GM12878 (cell line): ENCODE results near the gene NPAS2. TPM values are rescaled to one million over a fixed set of nuclear protein-coding genes. Genes with fewer than 3 reads are reported as not detected.

ENCODE experiments used
- ATAC-seq: fragments of 200-7000 bp; cut with Tn5 transposase; 3 replicates; pipeline ENCODE4 v1.9.1; 2020; ENCODE audit warnings: mild to moderate bottlenecking, moderate library complexity
- BruUV-seq: library from RNA; stranded (reverse); fragments of 400-500 nt; replicated peaks from 2 replicates; lab custom pipeline; 2021; lab: Mats Ljungman, UMichigan
- CTCF ChIA-PET: fragments of 300-600 bp; sonication (Branson Sonifier 250); formaldehyde crosslinking; extraction: SDS; loops from one replicate; lab custom pipeline; 2021; ENCODE audit warnings: inconsistent platforms; lab: Yijun Ruan, JAX
- POLR2A ChIA-PET: fragments of 350-600 bp; formaldehyde crosslinking; extraction: SDS; loops from one replicate; lab custom pipeline; 2021; ENCODE audit warnings: inconsistent platforms; lab: Charles Lee
- RAD21 ChIA-PET: fragments of 300-600 bp; sonication (Branson Sonifier 250); formaldehyde crosslinking; loops from one replicate; lab custom pipeline; 2023; ENCODE audit warnings: antibody characterized with exemption; ENCODE audit not compliant: unreplicated experiment; lab: Charles Lee
- SMC1A ChIA-PET: fragments of 300-600 bp; sonication (Branson Sonifier 250); formaldehyde crosslinking; loops from one replicate; lab custom pipeline; 2023; ENCODE audit not compliant: unreplicated experiment, uncharacterized antibody; lab: Charles Lee
- DNase-seq: peaks from one replicate; pipeline ENCODE4 v3.0.0-alpha.2; 2011; ENCODE audit warnings: low read depth, low spot score
- FAIRE-seq: peaks from 3 replicates; lab custom pipeline; 2011; peaks lifted over from hg19 to GRCh38; lab: Jason Lieb, UNC
- H2AFZ ChIP-seq: 2 replicates; pipeline ENCODE4 v1.6.0; 2011; ENCODE audit warnings: low read depth, low read length, control low read depth; ENCODE audit not compliant: control insufficient read depth
- H3K27ac ChIP-seq: 2 replicates; pipeline ENCODE4 v1.5.1; 2011; ENCODE audit warnings: control low read depth; ENCODE audit not compliant: control insufficient read depth, insufficient read depth
- H3K27me3 ChIP-seq, 2 experiments: replicated peaks in 1 of 2; 2 replicates each; pipeline versions ENCODE4 v1.6.0 to v1.6.1; 2011; ENCODE audit warnings: low read length in 1 of 2; ENCODE audit not compliant: control insufficient read depth in 2 of 2, insufficient read depth in 2 of 2
- H3K36me3 ChIP-seq, 2 experiments: 2 replicates each; pipeline ENCODE4 v1.5.1; 2011; ENCODE audit warnings: low read length in 1 of 2; ENCODE audit not compliant: control insufficient read depth in 2 of 2, insufficient read depth in 2 of 2
- H3K4me1 ChIP-seq: 2 replicates; pipeline ENCODE4 v1.6.1; 2011; ENCODE audit warnings: mild to moderate bottlenecking, low read length, moderate library complexity, mixed read lengths; ENCODE audit not compliant: control insufficient read depth, insufficient read depth
- H3K4me2 ChIP-seq: 2 replicates; pipeline ENCODE4 v1.6.0; 2011; ENCODE audit warnings: control low read depth; ENCODE audit not compliant: control insufficient read depth, insufficient read depth
- H3K4me3 ChIP-seq: fragments of 200-600 bp; sonication (generic); 2 replicates; pipeline ENCODE4 v1.5.1; 2016
- H3K79me2 ChIP-seq: 2 replicates; pipeline ENCODE4 v1.6.0; 2011; ENCODE audit warnings: low read length; ENCODE audit not compliant: control insufficient read depth, insufficient read depth
- H3K9ac ChIP-seq: 2 replicates; pipeline ENCODE4 v1.8.0; 2011; ENCODE audit warnings: low read length, control low read depth, mixed read lengths; ENCODE audit not compliant: control insufficient read depth, insufficient read depth
- H3K9me3 ChIP-seq: replicated peaks from 3 replicates; pipeline ENCODE4 v1.5.1; 2011; ENCODE audit warnings: mild to moderate bottlenecking, low read length; ENCODE audit not compliant: control insufficient read depth, insufficient read depth
- H4K20me1 ChIP-seq: 2 replicates; pipeline ENCODE4 v1.6.0; 2011; ENCODE audit not compliant: control insufficient read depth, insufficient read depth
- CHD4 ChIP-seq: fragments of 200-600 bp; sonication (generic); IDR thresholded peaks from 2 replicates; pipeline ENCODE4 v1.6.1; 2016; ENCODE audit warnings: mild to moderate bottlenecking
- EZH2 ChIP-seq: IDR thresholded peaks from 2 replicates; pipeline ENCODE4 v1.6.1; 2012; ENCODE audit warnings: low read depth, mild to moderate bottlenecking, control low read depth, inconsistent platforms, low read length, borderline replicate concordance; ENCODE audit not compliant: control insufficient read depth
- FOXM1 ChIP-seq: IDR thresholded peaks from 2 replicates; pipeline ENCODE4 v1.6.1; 2012; ENCODE audit warnings: low read depth, mild to moderate bottlenecking, inconsistent platforms, low read length, moderate library complexity
- HDGF ChIP-seq: fragments of 450-650 bp; IDR thresholded peaks from 2 replicates; pipeline ENCODE4 v1.6.1; 2016; ENCODE audit warnings: antibody characterized with exemption
- NFYB ChIP-seq: IDR thresholded peaks from 2 replicates; pipeline ENCODE4 v1.6.1; 2011; ENCODE audit warnings: low read depth, mild to moderate bottlenecking, low read length, improper control_type of control experiment, moderate library complexity; ENCODE audit not compliant: insufficient read depth
- POU2F2 ChIP-seq: IDR thresholded peaks from 3 replicates; pipeline ENCODE4 v1.6.1; 2011; ENCODE audit warnings: low read depth, mild to moderate bottlenecking, low read length, borderline replicate concordance
- STAT1 ChIP-seq: fragments of 450-650 bp; conservative IDR thresholded peaks from 2 replicates; pipeline ENCODE4 v1.6.1; 2014; ENCODE audit warnings: antibody characterized with exemption, mild to moderate bottlenecking
- SUPT20H ChIP-seq: IDR thresholded peaks from 2 replicates; pipeline ENCODE4 v1.6.1; 2011; ENCODE audit warnings: low read depth, mild to moderate bottlenecking, low read length, moderate library complexity, borderline replicate concordance; ENCODE audit not compliant: control insufficient read depth
- YY1 ChIP-seq: IDR thresholded peaks from 2 replicates; pipeline ENCODE4 v1.6.1; 2011; ENCODE audit warnings: low read depth, mild to moderate bottlenecking, low read length
- WGBS: methylation state at CpG from one replicate; pipeline ENCODE4 v1.1.6; 2016; ENCODE audit warnings: low lambda C conversion rate; ENCODE audit not compliant: insufficient replicate concordance, insufficient coverage; ENCODE audit errors: missing lambda C conversion rate; 5-methylcytosine and 5-hydroxymethylcytosine counted together
- in situ Hi-C: fragments of 300-500 bp; cut with MboI; formaldehyde crosslinking; loops from 9 replicates; pipeline ENCODE4 v1.14.3; 2018; ENCODE audit warnings: mixed read lengths
- intact Hi-C: fragments of 100-400 bp; cut with micrococcal nuclease; formaldehyde crosslinking; loops from one replicate; pipeline ENCODE4 v1.14.2; 2022; ENCODE audit not compliant: unreplicated experiment
- polyA plus RNA-seq, 11 experiments: library from polyadenylated mRNA; depleted of rRNA in 4 of 11; unstranded in 6 of 11; stranded (reverse) in 5 of 11; fragments of >200 nt; fragmentation: Nextera tagmentation in 4 of 11; fragmentation: Illumina TruSeq in 1 of 11; extraction: Ambion mirVana in 4 of 11; extraction: Trizol in 1 of 11; gene quantifications; 1 replicate in 1 of 11; 2 replicates in 10 of 11; pipeline versions ENCODE4 v1.2.1 to v1.2.3, GENCODE V29; 2011 to 2016; ENCODE audit warnings: inconsistent platforms in 2 of 11, missing spikeins in 2 of 11, low read depth in 1 of 11
- total RNA-seq, 4 experiments: library from RNA; depleted of rRNA in 3 of 4; stranded (reverse); fragments of >200 nt in 3 of 4; fragmentation: Illumina TruSeq in 1 of 4; extraction: Trizol in 1 of 4; gene quantifications; 2 replicates each; pipeline versions ENCODE4 v1.2.1 to v1.2.3, GENCODE V29; 2013 to 2021
- TF ChIP-seq, protein P1 (sequence below), 3 experiments: IDR thresholded peaks in 2 of 3; conservative IDR thresholded peaks in 1 of 3; 2 replicates each; pipeline ENCODE4 v1.5.1; 2011; ENCODE audit warnings: low read depth in 3 of 3, low read length in 3 of 3, mild to moderate bottlenecking in 3 of 3, control low read depth in 2 of 3, moderate library complexity in 2 of 3, inconsistent platforms in 1 of 3, mixed read lengths in 1 of 3; ENCODE audit not compliant: control insufficient read depth in 2 of 3, insufficient read depth in 1 of 3; ENCODE audit errors: extremely low read depth in 1 of 3

Gene NPAS2
- total and polyA plus RNA-seq, 10 of the 15 experiments (the other 5 are each of a cell fraction or from before 2014, with no cell fraction given) = 0.08 TPM; not detected in 9

GRCh38 chr2:100786297-100786658 is 33.7 kb upstream of the NPAS2 start:
- no peaks in the 10 kb centered on the region for H3K36me3 ChIP-seq
- H3K9me3 ChIP-seq = no peaks in the 10 kb centered on the region
- no peaks in the 10 kb centered on the region for H4K20me1 ChIP-seq
- in situ Hi-C loops = no loop called here
- no TSS peak for BruUV-seq
- no peaks in the 10 kb centered on the region for H3K27me3 ChIP-seq
- DNase-seq = no peak
- intact Hi-C loops = no loop called here
- ChIA-PET CTCF (no interaction called here), SMC1A (no interaction called here), RAD21 (no interaction called here), POLR2A (no interaction called here)
- no peaks in the 10 kb centered on the region for H3K79me2 ChIP-seq
- H3K9ac ChIP-seq = no peak overlapping the region
- H3K4me2 ChIP-seq = no peak overlapping the region
- 13% methylated on average over 7 of the region's 7 CpGs for WGBS
- no peak overlapping the region for H3K27ac ChIP-seq
- H3K4me1 ChIP-seq = no peaks in the 10 kb centered on the region
- no peak for ATAC-seq
- no peak overlapping the region for H2AFZ ChIP-seq
- no peak overlapping the region for H3K4me3 ChIP-seq
- no peak for FAIRE-seq
- TF ChIP-seq EZH2 = no peak

DNA sequence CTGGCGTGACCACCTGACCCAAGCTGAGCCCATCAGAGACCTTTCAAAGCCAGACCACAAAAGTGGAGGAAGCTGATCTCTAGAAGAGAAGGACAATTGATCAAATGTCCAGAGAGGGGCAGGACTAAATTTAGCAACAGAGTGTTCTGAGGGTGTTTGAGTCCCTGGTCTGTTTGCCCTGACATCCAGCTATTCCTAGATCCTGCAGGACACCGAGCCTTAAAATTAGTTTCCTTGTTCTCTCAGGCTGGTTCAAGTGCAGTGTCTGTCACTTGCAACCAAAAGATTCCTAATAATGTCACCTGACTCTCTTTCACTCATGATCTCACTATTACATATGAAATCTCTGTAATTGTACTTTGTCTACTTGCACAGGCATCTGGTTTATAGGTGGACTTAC is 33.0 kb upstream of the NPAS2 start:
- CTCF ChIA-PET = no interaction called here
- no peak overlapping the region for H3K9ac ChIP-seq
- in situ Hi-C loops = no loop called here
- no peak for DNase-seq
- H3K4me3 ChIP-seq = no peak overlapping the region
- no TSS peak for BruUV-seq
- WGBS = 65% methylated on average over 2 of the region's 2 CpGs
- POLR2A ChIA-PET = no interaction called here
- intact Hi-C loops = no loop called here
- H3K79me2 ChIP-seq = no peaks in the 10 kb centered on the region
- SMC1A ChIA-PET = no interaction called here
- TF ChIP-seq YY1 = no peak
- no peak for TF ChIP-seq CHD4
- no peak for TF ChIP-seq STAT1
- TF ChIP-seq, protein P1, sequence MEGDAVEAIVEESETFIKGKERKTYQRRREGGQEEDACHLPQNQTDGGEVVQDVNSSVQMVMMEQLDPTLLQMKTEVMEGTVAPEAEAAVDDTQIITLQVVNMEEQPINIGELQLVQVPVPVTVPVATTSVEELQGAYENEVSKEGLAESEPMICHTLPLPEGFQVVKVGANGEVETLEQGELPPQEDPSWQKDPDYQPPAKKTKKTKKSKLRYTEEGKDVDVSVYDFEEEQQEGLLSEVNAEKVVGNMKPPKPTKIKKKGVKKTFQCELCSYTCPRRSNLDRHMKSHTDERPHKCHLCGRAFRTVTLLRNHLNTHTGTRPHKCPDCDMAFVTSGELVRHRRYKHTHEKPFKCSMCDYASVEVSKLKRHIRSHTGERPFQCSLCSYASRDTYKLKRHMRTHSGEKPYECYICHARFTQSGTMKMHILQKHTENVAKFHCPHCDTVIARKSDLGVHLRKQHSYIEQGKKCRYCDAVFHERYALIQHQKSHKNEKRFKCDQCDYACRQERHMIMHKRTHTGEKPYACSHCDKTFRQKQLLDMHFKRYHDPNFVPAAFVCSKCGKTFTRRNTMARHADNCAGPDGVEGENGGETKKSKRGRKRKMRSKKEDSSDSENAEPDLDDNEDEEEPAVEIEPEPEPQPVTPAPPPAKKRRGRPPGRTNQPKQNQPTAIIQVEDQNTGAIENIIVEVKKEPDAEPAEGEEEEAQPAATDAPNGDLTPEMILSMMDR (IDR thresholded peaks at IDR 0.05 in 2 of 3, conservative IDR thresholded peaks at IDR 0.05 in 1 of 3; ENCODE audit: control insufficient read depth in 2 of 3, extremely low read depth in 1 of 3, insufficient read depth in 1 of 3, low read depth in 3 of 3, low read length in 3 of 3) = no peak
- TF ChIP-seq NFYB = no peak
- TF ChIP-seq HDGF = no peak
- no peak for TF ChIP-seq FOXM1
- no peak for TF ChIP-seq POU2F2
- TF ChIP-seq SUPT20H = no peak
- no peak overlapping the region for H2AFZ ChIP-seq
- RAD21 ChIA-PET = no interaction called here
- H3K36me3 ChIP-seq = no peaks in the 10 kb centered on the region
- H3K4me2 ChIP-seq = no peak overlapping the region
- no peaks in the 10 kb centered on the region for H3K9me3 ChIP-seq
- no peak for ATAC-seq
- H4K20me1 ChIP-seq = no peaks in the 10 kb centered on the region
- no peak for FAIRE-seq
- no peak overlapping the region for H3K27ac ChIP-seq
- no peaks in the 10 kb centered on the region for H3K27me3 ChIP-seq
- H3K4me1 ChIP-seq = no peaks in the 10 kb centered on the region
